ENCODE measurements around the gene KCNH8. TPM values are rescaled to one million over a fixed set of nuclear protein-coding genes. Genes with fewer than 3 reads are reported as not detected.

Gene KCNH8
- total RNA-seq, 1 experiment from 2014 or later, result 0.12 TPM

DNA sequence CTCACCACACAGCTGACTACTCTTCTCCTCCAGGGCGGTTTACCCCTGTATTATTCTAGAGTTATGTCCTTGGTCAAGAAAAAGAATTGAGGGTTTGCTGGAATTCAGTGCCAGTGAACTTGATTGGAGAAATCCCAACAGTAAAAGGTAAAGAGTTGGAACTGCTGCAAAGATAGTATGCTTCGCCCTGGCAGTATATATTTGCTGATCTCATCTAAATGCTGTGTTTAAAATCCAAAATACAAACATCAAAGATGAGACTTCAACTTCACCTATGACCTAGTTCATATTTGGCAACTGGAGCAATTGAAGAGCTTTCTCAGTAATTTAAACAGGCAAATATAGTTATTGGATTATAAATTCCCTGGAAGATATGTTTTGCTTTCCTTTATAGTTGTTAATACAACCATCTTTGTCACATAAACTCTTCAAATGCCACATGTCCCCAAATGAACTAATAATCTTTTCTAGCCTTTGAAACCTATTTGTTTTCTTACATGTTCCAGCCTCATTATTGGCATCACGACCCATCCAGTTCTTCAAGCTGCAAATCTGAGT is 6.5 kb downstream of the KCNH8 start:
- Histone ChIP-seq H4K20me1 (ENCODE audit: insufficient read depth) (no peaks in the 10 kb centered on the region), H3K9ac (ENCODE audit: low read length) (no peak overlapping the region), H3K79me2 (ENCODE audit: insufficient read depth, low read length) (no peaks in the 10 kb centered on the region), H3K27ac (ENCODE audit: low read depth, low read length) (no peak overlapping the region), H3K9me2 (ENCODE audit: insufficient read depth) (no peaks in the 10 kb centered on the region), H3K36me3 (ENCODE audit: control insufficient read depth in 1 of 2, insufficient read depth in 2 of 2, low read length in 2 of 2) (no peaks in the 10 kb centered on the region), H3K9me3 (ENCODE audit: control insufficient read depth in 1 of 2, insufficient read depth in 1 of 2, low read depth in 1 of 2, low read length in 2 of 2) (peaks cover 0 to 4% of the 10 kb centered on the region in 2 experiments; a peak in 1 of 4 replicates), H3K4me1 (ENCODE audit: control insufficient read depth in 1 of 2, insufficient read depth in 2 of 2, low read length in 2 of 2) (no peaks in the 10 kb centered on the region), H2AFZ (ENCODE audit: low read depth, low read length, poor library complexity, severe bottlenecking) (no peak overlapping the region), H3K27me3 (ENCODE audit: insufficient read depth, low read length) (no peaks in the 10 kb centered on the region), H3K4me2 (ENCODE audit: low read length) (no peak overlapping the region), H3K4me3 (replicated peaks in 1 of 2; ENCODE audit: low read depth in 1 of 2, low read length in 2 of 2) (no peak overlapping the region)
- RAD21 ChIA-PET (ENCODE audit: low non-redundant PET in 1 of 2, low total read pairs in 2 of 2, uncharacterized antibody in 2 of 2, unreplicated experiment in 2 of 2), result no interaction called here
- intact Hi-C loops (cut with micrococcal nuclease), result no loop called here
- no peak for DNase-seq (ENCODE audit: low read depth, low spot score)
- CTCF ChIA-PET, result no interaction called here
- TF ChIP-seq EZH2 (IDR thresholded peaks at IDR 0.05) (no peak), CTCF (IDR thresholded peaks at IDR 0.05 in 2 of 3, conservative IDR thresholded peaks at IDR 0.05 in 1 of 3; ENCODE audit: borderline replicate concordance in 1 of 3, insufficient read depth in 1 of 3, low read depth in 2 of 3, low read length in 2 of 3) (no peak), ZBTB33 (IDR thresholded peaks at IDR 0.05; ENCODE audit: extremely low read depth, insufficient replicate concordance, low read length) (no peak), RAD21 (IDR thresholded peaks at IDR 0.05; ENCODE audit: low read depth) (no peak), SP1 (IDR thresholded peaks at IDR 0.05; ENCODE audit: low read depth) (no peak), ZFX (IDR thresholded peaks at IDR 0.05) (no peak), ELF1 (IDR thresholded peaks at IDR 0.05; ENCODE audit: borderline replicate concordance, low read depth) (no peak), CEBPB (IDR thresholded peaks at IDR 0.05; ENCODE audit: low read depth) (no peak), REST (IDR thresholded peaks at IDR 0.05; ENCODE audit: low read depth) (no peak), SRF (IDR thresholded peaks at IDR 0.05; ENCODE audit: low read depth) (no peak), POLR2AphosphoS5 (IDR thresholded peaks at IDR 0.05; ENCODE audit: low read depth, low read length) (no peak), YY1 (IDR thresholded peaks at IDR 0.05; ENCODE audit: extremely low read depth, insufficient replicate concordance, low read depth, low read length) (no peak), FOSL1 (IDR thresholded peaks at IDR 0.05; ENCODE audit: low read depth) (no peak), MAX (IDR thresholded peaks at IDR 0.05) (no peak), EZH2phosphoT487 (IDR thresholded peaks at IDR 0.05; ENCODE audit: borderline replicate concordance) (no peak), EGR1 (IDR thresholded peaks at IDR 0.05; ENCODE audit: low read depth) (no peak)
- TF ChIP-seq, protein P1, sequence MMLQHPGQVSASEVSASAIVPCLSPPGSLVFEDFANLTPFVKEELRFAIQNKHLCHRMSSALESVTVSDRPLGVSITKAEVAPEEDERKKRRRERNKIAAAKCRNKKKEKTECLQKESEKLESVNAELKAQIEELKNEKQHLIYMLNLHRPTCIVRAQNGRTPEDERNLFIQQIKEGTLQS (IDR thresholded peaks at IDR 0.05), result no peak
- ATAC-seq, result no peak
- POLR2A ChIA-PET, result no interaction called here
- no TSS peak for BruUV-seq (replicated peaks)

Measured in HCT116 (cell line).